Keratinocyte (primary cell): ENCODE data around the gene FYB1. TPM values are rescaled to one million over a fixed set of nuclear protein-coding genes. Genes with fewer than 3 reads are reported as not detected.

ENCODE experiments used
- DNase-seq: peaks from one replicate; pipeline ENCODE4 v3.0.0-alpha.2; 2011; ENCODE audit warnings: low read depth, missing footprints, low spot score
- FAIRE-seq: peaks from 2 replicates; lab custom pipeline; 2011; peaks lifted over from hg19 to GRCh38; lab: Jason Lieb, UNC
- H2AFZ ChIP-seq: 2 replicates; pipeline ENCODE4 v1.6.0; 2012; ENCODE audit warnings: low read length, control low read depth, inconsistent platforms; ENCODE audit not compliant: control insufficient read depth
- H3K27ac ChIP-seq: 2 replicates; pipeline ENCODE4 v1.5.1; 2011; ENCODE audit warnings: low read length; ENCODE audit not compliant: control insufficient read depth, insufficient read depth
- H3K27me3 ChIP-seq: 3 replicates; pipeline ENCODE4 v1.6.0; 2011; ENCODE audit warnings: low read length; ENCODE audit not compliant: control insufficient read depth, insufficient read depth; ENCODE audit errors: extremely low read depth
- H3K36me3 ChIP-seq, 2 experiments: 2 replicates in 1 of 2; 3 replicates in 1 of 2; pipeline ENCODE4 v1.5.1; 2011; ENCODE audit warnings: low read length in 2 of 2, mild to moderate bottlenecking in 1 of 2; ENCODE audit not compliant: control insufficient read depth in 2 of 2, insufficient read depth in 2 of 2; ENCODE audit errors: extremely low read depth in 1 of 2
- H3K4me1 ChIP-seq: 3 replicates; pipeline ENCODE4 v1.5.1; 2011; ENCODE audit warnings: low read length; ENCODE audit not compliant: control insufficient read depth, insufficient read depth; ENCODE audit errors: extremely low read depth
- H3K4me2 ChIP-seq: 3 replicates; pipeline ENCODE4 v1.6.0; 2011; ENCODE audit warnings: low read depth, low read length; ENCODE audit not compliant: control insufficient read depth, insufficient read depth; ENCODE audit errors: extremely low read depth
- H3K4me3 ChIP-seq, 3 experiments: fragments of 200-600 bp in 1 of 3; sonication (generic) in 1 of 3; 2 replicates in 2 of 3; 3 replicates in 1 of 3; pipeline ENCODE4 v1.5.1; 2011 to 2016; ENCODE audit warnings: low read length in 3 of 3, mild to moderate bottlenecking in 3 of 3, control low read depth in 2 of 3, inconsistent platforms in 1 of 3, low read depth in 1 of 3, mixed read lengths in 1 of 3, mixed run types in 1 of 3, moderate library complexity in 1 of 3; ENCODE audit not compliant: control insufficient read depth in 2 of 3, insufficient read depth in 2 of 3; ENCODE audit errors: extremely low read depth in 1 of 3
- H3K79me2 ChIP-seq: 2 replicates; pipeline ENCODE4 v1.6.0; 2012; ENCODE audit warnings: low read length; ENCODE audit not compliant: control insufficient read depth, insufficient read depth
- H3K9ac ChIP-seq: 3 replicates; pipeline ENCODE4 v1.6.0; 2011; ENCODE audit warnings: low read length; ENCODE audit not compliant: control insufficient read depth, insufficient read depth; ENCODE audit errors: extremely low read depth
- H3K9me1 ChIP-seq: 3 replicates; pipeline ENCODE4 v1.6.0; 2011; ENCODE audit warnings: low read length; ENCODE audit not compliant: control insufficient read depth, insufficient read depth; ENCODE audit errors: extremely low read depth
- H3K9me3 ChIP-seq: 2 replicates; pipeline ENCODE4 v1.5.1; 2012; ENCODE audit warnings: low read depth, low read length; ENCODE audit not compliant: control insufficient read depth
- H4K20me1 ChIP-seq: 3 replicates; pipeline ENCODE4 v1.6.0; 2011; ENCODE audit warnings: low read length; ENCODE audit not compliant: control insufficient read depth, insufficient read depth; ENCODE audit errors: extremely low read depth
- CTCF ChIP-seq, 3 experiments: IDR thresholded peaks in 1 of 3; conservative IDR thresholded peaks in 1 of 3; optimal IDR thresholded peaks in 1 of 3; 2 replicates in 2 of 3; 3 replicates in 1 of 3; pipeline versions ENCODE3 to v1.5.1; 2011; ENCODE audit warnings: low read length in 3 of 3, mild to moderate bottlenecking in 3 of 3, moderate library complexity in 2 of 3, control low read depth in 1 of 3, inconsistent platforms in 1 of 3; ENCODE audit not compliant: insufficient read depth in 2 of 3; ENCODE audit errors: extremely low read depth in 1 of 3
- EZH2 ChIP-seq: IDR thresholded peaks from one replicate; pipeline ENCODE4 v1.6.1; 2012; ENCODE audit warnings: inconsistent platforms, mild to moderate bottlenecking, low read length, moderate library complexity
- dilution Hi-C: fragments of 300-500 bp; cut with MboI; formaldehyde crosslinking; loops from one replicate; pipeline ENCODE4 v1.7.0; 2020; ENCODE audit warnings: low sequenced_read_pairs; ENCODE audit not compliant: extremely low pct_ligation_motif_present
- polyA plus RNA-seq, 5 experiments: library from polyadenylated mRNA; depleted of rRNA in 3 of 5; stranded (reverse) in 3 of 5; stranded (forward) in 1 of 5; unstranded in 1 of 5; fragments of >200 nt; gene quantifications; 1 replicate in 1 of 5; 2 replicates in 3 of 5; 3 replicates in 1 of 5; pipeline versions ENCODE4 v1.2.1 to v1.2.3, GENCODE V29; 2011 to 2012; ENCODE audit warnings: missing spikeins in 2 of 5, low read depth in 1 of 5, low replicate concordance in 1 of 5

FYB1 gene
- polyA plus RNA-seq, 1 donor (not counting 4 experiments of a cell fraction or from before 2014, with no cell fraction given) = 0.29 TPM

- H2AFZ ChIP-seq = no peak overlapping the region
- H4K20me1 ChIP-seq = no peaks in the 10 kb centered on the region
Measured at GRCh38 chr5:39159811-39160490, 59.4 kb downstream of the FYB1 start.

DNA sequence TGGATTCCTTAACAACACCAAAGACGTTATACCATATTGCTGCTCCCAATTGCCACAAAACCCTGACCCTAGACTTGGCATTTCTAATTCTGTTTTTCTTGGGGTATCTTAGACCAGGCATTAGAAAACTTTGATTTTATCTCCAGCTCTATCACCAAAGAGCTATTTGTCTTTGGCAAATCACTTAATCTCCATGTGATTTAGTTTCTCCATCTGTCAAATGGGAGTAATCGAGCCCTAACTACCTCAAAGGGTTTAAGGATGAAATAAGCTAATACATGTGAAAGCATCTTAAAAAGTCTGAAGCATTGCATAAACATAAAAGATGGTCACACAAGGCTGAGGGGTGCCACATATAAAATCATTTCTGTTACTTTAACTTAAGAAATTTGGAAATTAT lies 60.6 kb downstream of the FYB1 start:
- FAIRE-seq (no peak), DNase-seq (no peak)
- Histone ChIP-seq H3K9me3 (no peaks in the 10 kb centered on the region), H3K4me2 (no peak overlapping the region), H3K27ac (no peak overlapping the region), H2AFZ (no peak overlapping the region), H3K36me3 (no peaks in the 10 kb centered on the region), H3K9ac (no peak overlapping the region), H3K27me3 (no peaks in the 10 kb centered on the region), H3K4me1 (peaks cover 14% of the 10 kb centered on the region), H3K4me3 (no peak overlapping the region), H3K79me2 (no peaks in the 10 kb centered on the region), H3K9me1 (no peaks in the 10 kb centered on the region), H4K20me1 (no peaks in the 10 kb centered on the region)
- dilution Hi-C loops = no loop called here
- no peak for TF ChIP-seq EZH2
- TF ChIP-seq CTCF (optimal IDR thresholded peaks at IDR 0.05 in 1 of 3, IDR thresholded peaks at IDR 0.05 in 1 of 3, conservative IDR thresholded peaks at IDR 0.05 in 1 of 3; ENCODE audit: extremely low read depth in 1 of 3, insufficient read depth in 2 of 3, low read length in 3 of 3) = no peak

More at GRCh38 chr5:39159811-39160490, 59.4 kb downstream of the FYB1 start:
- no peak for TF ChIP-seq EZH2
- no peak for TF ChIP-seq CTCF (optimal IDR thresholded peaks at IDR 0.05 in 1 of 3, IDR thresholded peaks at IDR 0.05 in 1 of 3, conservative IDR thresholded peaks at IDR 0.05 in 1 of 3; ENCODE audit: extremely low read depth in 1 of 3, insufficient read depth in 2 of 3, low read length in 3 of 3)
- Histone ChIP-seq H3K9me1 (no peaks in the 10 kb centered on the region), H3K27ac (no peak overlapping the region), H3K27me3 (no peaks in the 10 kb centered on the region), H3K9ac (no peak overlapping the region), H3K4me1 (peaks cover 14% of the 10 kb centered on the region), H3K9me3 (no peaks in the 10 kb centered on the region), H3K4me2 (no peak overlapping the region), H3K4me3 (no peak overlapping the region), H3K36me3 (no peaks in the 10 kb centered on the region), H3K79me2 (no peaks in the 10 kb centered on the region)
- FAIRE-seq (no peak), DNase-seq (no peak)
- dilution Hi-C loops = no loop called here
